ENCODE data around the gene AGAP3.

AGAP3 gene

DNA sequence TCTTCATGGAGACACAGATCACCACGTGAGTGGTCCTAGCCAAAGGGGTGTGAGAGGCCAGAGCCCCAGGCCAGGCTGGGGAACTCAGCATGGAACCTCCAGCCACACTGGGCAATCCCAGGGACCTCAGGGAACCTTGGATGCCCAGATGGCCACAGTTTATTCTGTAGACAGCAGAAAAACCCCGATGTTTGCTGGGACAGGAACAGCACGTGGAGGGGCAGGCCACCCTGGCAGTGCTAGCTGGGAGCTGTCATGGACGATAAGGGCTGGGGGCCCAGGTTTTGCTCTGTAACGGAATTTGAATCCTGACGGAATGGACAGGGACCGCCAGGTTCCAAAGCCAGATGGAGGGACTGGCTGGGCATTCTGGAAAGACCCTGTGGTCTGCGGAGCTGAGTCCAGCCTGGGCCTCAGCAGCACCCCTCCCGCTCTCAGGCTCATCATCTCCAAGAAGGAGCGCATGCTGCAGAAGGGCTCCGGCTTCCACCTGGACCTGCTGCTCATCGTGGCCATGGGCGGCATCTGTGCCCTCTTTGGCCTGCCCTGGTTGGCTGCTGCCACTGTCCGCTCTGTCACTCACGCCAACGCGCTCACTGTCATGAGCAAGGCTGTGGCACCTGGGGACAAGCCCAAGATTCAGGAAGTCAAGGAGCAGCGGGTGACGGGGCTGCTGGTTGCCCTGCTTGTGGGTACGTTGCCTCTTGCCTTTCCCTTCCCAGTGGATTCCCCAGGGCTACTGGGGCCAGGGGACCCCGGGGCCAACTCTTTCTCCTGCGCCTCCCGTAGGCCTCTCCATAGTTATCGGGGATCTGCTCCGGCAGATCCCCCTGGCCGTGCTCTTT, 11.2 kb upstream of the AGAP3 start:
- TF ChIP-seq, protein P1, sequence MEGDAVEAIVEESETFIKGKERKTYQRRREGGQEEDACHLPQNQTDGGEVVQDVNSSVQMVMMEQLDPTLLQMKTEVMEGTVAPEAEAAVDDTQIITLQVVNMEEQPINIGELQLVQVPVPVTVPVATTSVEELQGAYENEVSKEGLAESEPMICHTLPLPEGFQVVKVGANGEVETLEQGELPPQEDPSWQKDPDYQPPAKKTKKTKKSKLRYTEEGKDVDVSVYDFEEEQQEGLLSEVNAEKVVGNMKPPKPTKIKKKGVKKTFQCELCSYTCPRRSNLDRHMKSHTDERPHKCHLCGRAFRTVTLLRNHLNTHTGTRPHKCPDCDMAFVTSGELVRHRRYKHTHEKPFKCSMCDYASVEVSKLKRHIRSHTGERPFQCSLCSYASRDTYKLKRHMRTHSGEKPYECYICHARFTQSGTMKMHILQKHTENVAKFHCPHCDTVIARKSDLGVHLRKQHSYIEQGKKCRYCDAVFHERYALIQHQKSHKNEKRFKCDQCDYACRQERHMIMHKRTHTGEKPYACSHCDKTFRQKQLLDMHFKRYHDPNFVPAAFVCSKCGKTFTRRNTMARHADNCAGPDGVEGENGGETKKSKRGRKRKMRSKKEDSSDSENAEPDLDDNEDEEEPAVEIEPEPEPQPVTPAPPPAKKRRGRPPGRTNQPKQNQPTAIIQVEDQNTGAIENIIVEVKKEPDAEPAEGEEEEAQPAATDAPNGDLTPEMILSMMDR (IDR thresholded peaks at IDR 0.05), result no peak

DNA sequence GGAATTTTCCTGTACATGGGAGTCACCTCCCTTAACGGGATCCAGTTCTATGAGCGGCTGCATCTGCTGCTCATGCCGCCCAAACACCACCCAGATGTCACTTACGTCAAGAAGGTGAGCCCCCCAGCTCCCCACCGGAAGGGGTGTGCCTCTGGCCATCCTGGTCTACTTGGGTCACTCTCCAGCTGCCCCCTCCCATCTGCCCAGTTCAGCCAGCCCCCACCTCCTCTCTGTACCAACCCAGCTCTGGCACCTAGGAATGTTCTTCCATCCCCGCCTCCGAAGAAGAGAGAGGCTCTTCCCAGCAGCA, 10.7 kb upstream of the AGAP3 start:
- TF ChIP-seq, protein P1 (IDR thresholded peaks at IDR 0.05), result no peak

DNA sequence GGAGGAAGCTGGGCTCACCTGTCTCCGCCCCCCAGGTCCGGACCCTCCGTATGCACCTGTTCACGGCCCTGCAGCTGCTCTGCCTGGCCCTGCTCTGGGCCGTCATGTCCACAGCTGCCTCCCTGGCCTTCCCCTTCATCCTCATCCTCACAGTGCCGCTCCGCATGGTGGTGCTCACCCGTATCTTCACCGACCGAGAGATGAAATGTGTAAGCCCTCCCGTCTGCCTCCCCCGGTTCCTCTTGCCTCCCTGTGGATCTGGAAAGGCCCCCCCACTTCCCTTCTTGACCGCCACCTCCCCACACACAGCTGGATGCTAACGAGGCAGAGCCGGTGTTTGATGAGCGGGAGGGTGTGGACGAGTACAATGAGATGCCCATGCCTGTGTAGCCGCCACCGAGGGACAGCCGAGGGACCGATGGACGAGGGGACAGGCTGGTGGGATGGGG, 10.3 kb upstream of the AGAP3 start:
- TF ChIP-seq, protein P1 (IDR thresholded peaks at IDR 0.05), result no peak

DNA sequence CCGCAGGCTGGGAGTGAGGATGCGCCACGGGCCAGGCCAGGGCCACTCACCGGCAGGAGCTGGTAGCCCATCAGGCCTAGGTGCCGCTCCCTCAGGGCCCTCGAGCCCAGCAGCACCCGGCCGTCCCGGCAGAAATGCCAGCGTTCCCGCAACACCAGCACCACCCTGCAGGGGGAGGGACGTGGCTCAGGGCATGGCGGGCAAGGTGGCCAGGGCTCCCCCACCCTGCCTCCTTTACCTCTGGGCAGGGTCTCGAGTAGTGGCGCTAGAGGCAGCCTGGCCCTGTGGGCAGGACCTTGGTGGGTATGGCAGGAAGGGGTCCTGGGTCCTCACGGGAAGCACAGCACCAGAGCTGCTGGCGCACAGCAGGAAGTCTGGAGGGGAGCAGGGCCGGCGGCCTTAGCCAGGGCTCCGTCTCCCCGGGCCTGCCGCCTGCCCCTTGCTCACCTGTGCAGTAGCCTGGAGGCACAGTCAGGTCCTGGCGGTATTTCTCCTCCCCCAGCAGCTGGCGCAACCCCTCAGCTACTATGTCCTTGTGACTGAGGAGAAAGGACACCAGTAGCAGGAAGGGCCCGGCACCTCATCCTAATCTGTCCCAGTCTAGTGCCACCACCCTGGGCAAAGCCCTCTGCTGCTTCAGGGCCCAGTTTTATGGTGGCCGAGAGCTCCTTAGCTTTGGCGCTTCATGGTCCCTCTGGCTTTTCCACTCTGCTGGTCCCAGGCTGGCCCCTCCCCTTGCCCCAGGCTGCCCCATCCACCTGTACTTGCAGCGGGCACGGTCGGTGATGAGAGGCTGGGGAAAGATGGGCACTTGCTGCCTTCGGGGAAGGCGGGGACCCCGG, 9.2 kb upstream of the AGAP3 start:
- TF ChIP-seq, protein P1 (IDR thresholded peaks at IDR 0.05), result peak; percentile 27; the same call in 1 of the 2 replicates

DNA sequence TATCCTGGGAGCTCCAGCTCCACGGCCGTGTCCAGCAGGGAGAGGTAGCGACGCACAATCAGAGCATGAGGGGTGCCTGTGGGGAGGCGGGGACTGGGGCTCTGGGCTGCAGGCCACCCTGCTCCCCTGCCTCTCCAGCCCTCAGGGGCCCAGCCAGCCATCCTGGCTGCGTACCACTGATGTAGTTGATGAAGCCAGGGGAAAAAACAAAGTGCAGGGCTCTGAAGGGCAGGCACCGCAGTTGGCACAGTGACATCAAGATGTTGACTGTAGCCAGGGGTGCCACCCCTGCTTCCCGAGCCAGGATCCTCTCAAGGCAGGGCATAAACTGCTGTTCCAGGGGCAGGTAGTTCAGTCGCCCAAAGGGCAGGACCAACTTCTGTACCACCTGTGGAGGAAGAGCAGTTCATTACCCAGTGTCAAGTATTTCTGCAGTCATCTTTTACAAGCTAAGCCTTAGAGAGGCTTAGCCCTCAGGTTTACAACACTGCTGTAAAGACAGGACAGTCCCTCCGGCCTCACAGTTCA, 8.5 kb upstream of the AGAP3 start:
- TF ChIP-seq, protein P1 (IDR thresholded peaks at IDR 0.05), result no peak

DNA sequence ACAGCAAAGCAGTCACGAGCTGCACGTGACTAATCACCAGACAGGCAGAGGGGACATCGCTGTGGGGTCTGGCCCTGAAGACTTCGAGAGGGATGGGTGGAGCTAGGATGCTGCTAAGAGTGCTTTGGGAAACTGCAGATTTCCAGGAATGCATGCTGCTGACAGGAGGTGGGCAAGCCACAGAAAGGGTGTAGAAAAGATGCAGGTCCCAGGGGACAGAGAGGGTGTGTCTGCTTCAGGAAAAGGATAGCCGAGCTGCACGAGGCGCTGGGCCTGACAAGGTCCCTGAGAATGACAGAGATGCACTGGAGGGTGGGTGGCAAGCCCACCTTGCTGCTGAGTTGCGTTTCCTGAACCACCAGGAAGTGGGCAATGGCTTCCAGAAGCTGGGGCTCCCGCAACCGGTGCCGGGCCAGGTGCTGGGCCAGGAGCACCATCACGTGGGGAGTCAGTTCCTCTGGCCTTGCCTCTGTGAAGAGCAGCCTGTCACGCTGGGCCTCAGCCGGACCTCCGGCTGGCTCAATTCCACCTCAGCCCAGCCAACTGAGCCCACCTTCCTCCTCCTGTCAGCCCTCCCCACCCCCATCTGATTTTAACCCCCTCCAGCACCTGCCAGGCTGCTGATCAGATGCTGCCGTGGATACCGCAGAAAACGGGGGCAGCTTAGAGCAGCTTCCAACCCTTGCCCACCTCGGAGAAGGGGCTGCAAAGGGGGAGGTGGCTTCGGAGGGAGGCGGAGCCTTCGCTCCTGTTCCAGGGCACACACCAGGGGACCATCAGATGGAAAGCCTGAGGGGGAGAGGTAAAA, 7.8 kb upstream of the AGAP3 start:
- TF ChIP-seq, protein P1 (IDR thresholded peaks at IDR 0.05), result no peak
